GM12874 (cell line): ENCODE results near the gene TRAPPC2L.
A peak's percentile ranks its signal among the peaks of the same experiment; 100 is the strongest.

Source experiments
- TF ChIP-seq, protein P1 (sequence below): IDR thresholded peaks from 2 replicates; pipeline ENCODE4 v1.5.1; 2011; ENCODE audit warnings: low read depth, mild to moderate bottlenecking, control low read depth, low read length, moderate library complexity; ENCODE audit not compliant: insufficient read depth

The TRAPPC2L gene

DNA sequence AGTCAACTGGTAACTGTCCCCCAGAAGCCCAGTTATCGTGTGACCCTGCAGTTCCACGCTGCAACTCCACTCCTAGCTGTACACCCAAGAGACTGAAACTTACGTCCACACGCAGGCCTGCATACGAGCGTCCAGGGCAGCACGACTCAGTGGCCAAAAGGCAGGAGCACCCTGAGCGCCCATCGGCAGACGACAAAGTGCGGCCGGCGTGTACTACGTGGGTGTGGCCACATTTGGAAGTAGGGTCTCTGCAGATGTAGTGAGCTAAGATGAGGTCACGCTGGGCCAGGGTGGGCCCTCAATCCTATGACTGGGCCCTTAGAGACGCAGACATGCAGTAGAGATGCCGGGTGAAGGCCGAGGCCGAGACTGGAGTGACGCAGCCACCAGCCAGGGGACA lies 13.7 kb upstream of the TRAPPC2L start:
- TF ChIP-seq, protein P1, sequence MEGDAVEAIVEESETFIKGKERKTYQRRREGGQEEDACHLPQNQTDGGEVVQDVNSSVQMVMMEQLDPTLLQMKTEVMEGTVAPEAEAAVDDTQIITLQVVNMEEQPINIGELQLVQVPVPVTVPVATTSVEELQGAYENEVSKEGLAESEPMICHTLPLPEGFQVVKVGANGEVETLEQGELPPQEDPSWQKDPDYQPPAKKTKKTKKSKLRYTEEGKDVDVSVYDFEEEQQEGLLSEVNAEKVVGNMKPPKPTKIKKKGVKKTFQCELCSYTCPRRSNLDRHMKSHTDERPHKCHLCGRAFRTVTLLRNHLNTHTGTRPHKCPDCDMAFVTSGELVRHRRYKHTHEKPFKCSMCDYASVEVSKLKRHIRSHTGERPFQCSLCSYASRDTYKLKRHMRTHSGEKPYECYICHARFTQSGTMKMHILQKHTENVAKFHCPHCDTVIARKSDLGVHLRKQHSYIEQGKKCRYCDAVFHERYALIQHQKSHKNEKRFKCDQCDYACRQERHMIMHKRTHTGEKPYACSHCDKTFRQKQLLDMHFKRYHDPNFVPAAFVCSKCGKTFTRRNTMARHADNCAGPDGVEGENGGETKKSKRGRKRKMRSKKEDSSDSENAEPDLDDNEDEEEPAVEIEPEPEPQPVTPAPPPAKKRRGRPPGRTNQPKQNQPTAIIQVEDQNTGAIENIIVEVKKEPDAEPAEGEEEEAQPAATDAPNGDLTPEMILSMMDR = no peak

DNA sequence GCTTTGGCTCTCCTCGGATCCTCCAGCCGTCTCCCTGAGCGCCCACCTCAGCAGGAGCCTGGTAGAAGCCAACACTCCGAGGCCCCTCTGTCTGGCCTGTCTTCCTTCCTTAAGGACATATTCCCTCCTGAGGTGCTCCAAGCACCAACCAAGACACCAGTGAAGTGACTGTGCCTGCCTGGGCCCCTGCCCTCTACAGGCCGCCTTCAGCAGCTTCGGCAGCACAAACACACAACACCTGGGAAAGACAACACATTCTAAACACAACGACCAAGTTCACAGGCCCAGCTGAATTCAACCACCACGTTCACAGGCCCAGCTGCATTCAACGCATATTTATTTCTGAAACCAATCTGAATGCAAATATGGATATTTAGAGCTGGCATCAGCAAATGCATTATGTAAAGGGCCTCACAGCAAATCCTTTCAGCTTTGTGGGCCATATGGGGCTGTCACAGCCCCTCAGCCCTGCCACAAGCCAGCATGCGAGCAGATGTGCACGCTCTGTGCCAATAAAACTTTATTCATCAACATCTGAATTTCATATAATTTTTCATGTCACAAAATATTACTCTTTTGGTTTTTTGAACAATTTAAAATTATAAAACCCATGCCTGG lies 12.4 kb upstream of the TRAPPC2L start:
- TF ChIP-seq, protein P1 = 0 out of 2 replicates have a peak, but pooled peaks have one; percentile 10

DNA sequence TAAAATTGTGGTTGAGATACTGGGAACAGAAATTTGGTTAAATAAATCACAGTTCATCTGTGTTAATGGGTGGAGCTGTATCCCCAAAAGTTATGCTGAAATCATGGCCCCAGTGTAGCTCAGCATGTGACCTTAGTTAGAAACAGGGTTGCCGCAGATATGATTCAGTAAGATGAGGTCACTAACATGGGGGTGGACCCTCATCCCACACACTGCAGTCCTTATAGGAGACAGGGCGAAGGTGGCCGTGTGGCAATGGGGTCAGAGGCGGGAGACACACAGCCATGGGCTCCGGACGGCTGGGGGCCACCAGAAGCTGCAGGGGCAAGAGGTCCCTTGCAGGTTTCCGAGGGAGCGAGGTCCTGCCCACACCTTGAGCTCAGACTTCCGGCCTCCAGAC lies 10.8 kb upstream of the TRAPPC2L start:
- TF ChIP-seq, protein P1 = no peak

DNA sequence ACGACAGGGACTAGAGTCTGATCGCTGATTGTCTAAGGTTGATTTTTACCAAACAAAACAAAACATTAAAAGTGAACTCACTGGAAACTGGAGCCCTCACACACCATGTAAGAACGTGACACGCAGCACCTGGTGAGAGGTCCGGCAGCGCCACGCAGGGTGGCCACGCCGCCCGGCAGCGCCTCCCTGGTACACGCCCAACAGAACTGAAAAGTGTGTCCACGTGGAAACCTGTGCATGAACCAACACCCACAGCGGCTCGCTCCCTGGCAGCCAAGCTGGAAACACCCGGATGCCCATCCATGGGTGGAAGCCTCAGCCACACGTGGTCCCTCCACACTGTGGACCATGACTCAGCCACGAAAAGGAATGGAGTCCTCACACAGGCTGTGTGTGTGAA lies 9.3 kb upstream of the TRAPPC2L start:
- TF ChIP-seq, protein P1 = no peak

DNA sequence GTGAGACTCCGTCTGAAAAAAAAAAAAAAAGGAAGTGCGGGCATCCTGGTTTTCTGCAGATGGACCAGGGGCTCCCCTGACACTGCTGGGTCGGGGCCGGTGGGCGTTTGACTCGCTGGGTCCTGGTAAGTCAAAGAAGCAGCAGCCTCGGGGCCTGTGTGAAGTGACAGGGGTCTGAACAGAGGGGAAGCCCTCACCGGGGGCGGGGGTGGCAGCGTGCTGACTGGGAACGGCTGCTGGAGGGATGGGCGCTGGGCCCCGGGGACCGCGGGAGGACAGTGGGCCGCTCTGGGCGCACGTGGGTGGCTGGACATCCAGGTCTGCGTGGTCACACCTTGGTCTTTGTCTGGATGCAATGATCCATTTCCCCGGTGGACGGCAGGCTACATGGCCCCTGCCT lies 8.4 kb upstream of the TRAPPC2L start:
- TF ChIP-seq, protein P1 = no peak

DNA sequence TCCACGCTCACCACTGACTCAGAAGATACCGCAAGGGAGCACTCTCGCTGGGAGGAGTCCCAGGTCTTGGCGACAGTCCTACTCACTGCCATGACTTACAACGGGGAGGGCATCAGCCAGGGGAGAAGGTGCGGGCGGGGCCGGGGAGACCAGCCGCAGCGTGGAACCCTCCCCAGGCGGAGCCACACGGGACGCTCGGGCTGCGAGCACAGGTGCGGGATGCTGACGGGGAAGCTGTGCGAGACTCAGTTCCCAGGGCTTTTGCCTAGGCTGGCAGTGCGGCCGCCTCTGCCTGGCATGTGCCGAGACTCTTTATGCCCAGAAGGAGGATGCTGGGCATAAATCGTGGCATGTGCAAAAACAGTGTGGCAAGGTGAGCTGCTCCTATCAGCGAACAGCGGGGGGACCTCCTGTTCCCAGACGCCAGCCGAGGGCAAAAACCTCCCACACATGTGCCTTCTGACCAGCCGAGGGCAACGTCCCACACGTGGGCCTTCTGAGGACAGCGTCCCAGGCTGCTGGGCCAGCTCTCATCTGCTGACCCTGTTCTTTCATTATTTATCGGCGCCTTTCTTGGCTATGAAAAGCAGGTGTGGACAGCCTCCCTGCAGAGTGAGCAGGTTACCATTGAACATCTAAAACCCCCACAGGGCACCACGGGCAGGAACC lies 6.3 kb upstream of the TRAPPC2L start:
- TF ChIP-seq, protein P1 = no peak

DNA sequence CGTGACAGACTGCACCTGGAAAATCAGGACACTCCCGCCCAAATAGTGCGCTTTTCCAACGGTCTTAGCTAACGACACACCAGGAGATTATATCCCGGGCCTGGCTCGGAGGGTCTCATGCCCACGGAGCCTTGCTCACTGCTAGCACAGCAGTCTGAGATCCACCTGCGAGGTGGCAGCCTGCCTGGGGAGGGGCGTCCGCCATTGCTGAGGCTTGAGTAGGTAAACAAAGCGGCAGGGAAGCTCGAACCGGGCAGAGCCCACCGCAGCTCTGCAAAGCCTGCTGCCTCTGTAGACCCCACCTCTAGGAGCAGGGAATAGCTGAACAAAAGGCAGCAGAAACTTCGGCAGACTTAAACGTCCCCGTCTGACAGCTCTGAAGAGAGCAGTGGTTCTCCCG lies 5.3 kb upstream of the TRAPPC2L start:
- TF ChIP-seq, protein P1 = no peak
